ENCODE measurements around the gene IL17REL. TPM values are rescaled to one million over a fixed set of nuclear protein-coding genes. Genes with fewer than 3 reads are reported as not detected.
"Not testable (repeated sequence)": the region's sequence is repeated elsewhere in the genome, so short reads cannot be mapped to it uniquely, and the experiment has no call there.

The IL17REL gene
- total and polyA plus RNA-seq, 2 donors: 0.01 TPM; not detected in 1

- no peak overlapping the region for H3K4me3 ChIP-seq (ENCODE audit: low read depth, low read length)
- 78% methylated on average over 23 of the region's 23 CpGs for WGBS
- no peaks in the 10 kb centered on the region for H3K4me1 ChIP-seq (ENCODE audit: insufficient read depth)
- H3K27ac ChIP-seq (ENCODE audit: low read depth): peak overlapping the region; percentile 91
- DNase-seq (ENCODE audit: extremely low spot score): no peak
- no peaks in the 10 kb centered on the region for H3K36me3 ChIP-seq (ENCODE audit: insufficient read depth)
These were observed 64.2 kb downstream of the IL17REL start for GRCh38 chr22:49948116-49948957.

DNA sequence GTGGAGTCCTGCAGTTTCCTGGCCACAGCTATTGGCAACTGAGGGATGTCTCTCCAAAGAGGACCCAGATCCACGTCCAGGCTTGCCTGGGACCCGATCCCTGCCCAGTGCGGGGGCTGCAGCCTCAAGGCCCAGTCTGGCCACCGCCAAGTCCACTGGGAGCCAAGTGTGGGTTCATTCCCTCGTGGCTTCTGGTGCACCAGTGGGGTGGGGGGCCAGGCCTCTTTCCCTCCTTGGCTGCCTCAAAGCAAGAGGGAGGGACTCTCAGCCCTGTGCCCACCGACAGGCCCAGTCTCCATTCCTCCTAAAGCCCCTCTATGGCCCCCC is 65.3 kb downstream of the IL17REL start:
- WGBS: 76% methylated on average over 6 of the region's 6 CpGs
- no peaks in the 10 kb centered on the region for H3K4me1 ChIP-seq (ENCODE audit: insufficient read depth)
- DNase-seq (ENCODE audit: extremely low spot score): no peak
- no peak overlapping the region for H3K4me3 ChIP-seq (ENCODE audit: low read depth, low read length)
- H3K27ac ChIP-seq (ENCODE audit: low read depth): no peak overlapping the region
- H3K36me3 ChIP-seq (ENCODE audit: insufficient read depth): no peaks in the 10 kb centered on the region

DNA sequence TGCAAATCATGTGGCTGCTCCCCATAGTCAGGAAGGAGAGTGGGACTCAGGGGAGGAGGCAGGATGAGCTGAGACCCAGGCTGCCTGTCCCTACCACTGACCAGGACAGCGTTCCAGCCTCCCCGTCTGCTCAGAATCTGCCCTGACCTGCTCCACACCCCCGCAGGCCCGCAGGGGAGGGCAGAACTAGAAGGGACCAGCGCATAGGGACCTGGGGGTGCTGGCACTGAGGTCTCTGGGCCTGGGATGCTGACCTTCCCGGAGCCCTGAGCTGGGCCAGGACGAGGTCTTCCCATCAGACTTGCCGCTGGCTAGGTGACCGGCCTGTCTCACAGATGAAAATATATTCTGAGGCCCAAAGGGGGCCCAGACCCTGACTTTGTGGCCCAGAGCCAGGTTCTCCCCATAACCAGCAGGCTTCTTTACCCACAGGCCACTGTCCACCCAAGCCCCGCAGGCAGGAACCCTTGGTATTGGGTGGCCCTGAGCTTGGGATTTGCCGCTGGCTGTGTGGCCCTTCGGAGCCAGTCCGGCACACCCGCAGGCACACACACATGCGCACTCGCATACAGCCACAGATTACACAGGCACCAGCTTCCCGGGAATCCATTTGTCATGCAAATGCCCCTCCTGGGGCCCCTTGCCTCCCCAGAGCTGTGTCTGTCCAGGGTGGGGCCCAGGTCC is 65.8 kb downstream of the IL17REL start:
- H3K4me3 ChIP-seq (ENCODE audit: low read depth, low read length): no peak overlapping the region
- H3K36me3 ChIP-seq (ENCODE audit: insufficient read depth): no peaks in the 10 kb centered on the region
- no peaks in the 10 kb centered on the region for H3K4me1 ChIP-seq (ENCODE audit: insufficient read depth)
- no peak overlapping the region for H3K27ac ChIP-seq (ENCODE audit: low read depth)
- 82% methylated on average over 17 of the region's 17 CpGs for WGBS
- DNase-seq (ENCODE audit: extremely low spot score): no peak

- H3K27ac ChIP-seq (ENCODE audit: low read depth); H3K4me3 ChIP-seq (ENCODE audit: low read depth, low read length); DNase-seq (ENCODE audit: extremely low spot score); H3K36me3 ChIP-seq (ENCODE audit: insufficient read depth); H3K4me1 ChIP-seq (ENCODE audit: insufficient read depth): not testable (repeated sequence)
- 84% methylated on average over 17 of the region's 17 CpGs for WGBS
These were observed 67.3 kb downstream of the IL17REL start for GRCh38 chr22:49945042-49945794.

Small RNAs within 50 kb of the gene (small RNA-seq; reads per million reads assigned to genes)
- not detected for gene MIR6821

Other genes starting within 250 kb of the IL17REL start
- 29.4 TPM for gene BRD1, start 184.9 kb downstream of the IL17REL start, total RNA-seq
- 26.3 TPM for gene BRD1, start 184.9 kb downstream of the IL17REL start, polyA plus RNA-seq
- gene ZBED4, start 158.9 kb downstream of the IL17REL start, total RNA-seq: 7.8 TPM
- gene ZBED4, start 158.9 kb downstream of the IL17REL start, polyA plus RNA-seq: 4.6 TPM
- 20.4 TPM for gene ALG12, start 94.3 kb downstream of the IL17REL start, total RNA-seq
- 18.5 TPM for gene ALG12, start 94.3 kb downstream of the IL17REL start, polyA plus RNA-seq
- gene CRELD2, start 94.1 kb downstream of the IL17REL start, total RNA-seq: 19.3 TPM
- 37.3 TPM for gene CRELD2, start 94.1 kb downstream of the IL17REL start, polyA plus RNA-seq
- gene PIM3, start 52.0 kb downstream of the IL17REL start, total RNA-seq: 17.1 TPM
- gene PIM3, start 52.0 kb downstream of the IL17REL start, polyA plus RNA-seq: 74.5 TPM
- gene TTLL8, start 45.5 kb upstream of the IL17REL start, total RNA-seq: not detected
- gene TTLL8, start 45.5 kb upstream of the IL17REL start, polyA plus RNA-seq: not detected
- 2.4 TPM for gene MLC1, start 72.7 kb upstream of the IL17REL start, total RNA-seq
- gene MLC1, start 72.7 kb upstream of the IL17REL start, polyA plus RNA-seq: 0.09 TPM
- gene MOV10L1, start 77.2 kb upstream of the IL17REL start, total RNA-seq: 9.7 TPM
- gene MOV10L1, start 77.2 kb upstream of the IL17REL start, polyA plus RNA-seq: 0.33 TPM
- gene PANX2, start 158.0 kb upstream of the IL17REL start, total RNA-seq: 0.63 TPM
- 2.3 TPM for gene PANX2, start 158.0 kb upstream of the IL17REL start, polyA plus RNA-seq
- gene TRABD, start 173.1 kb upstream of the IL17REL start, total RNA-seq: 7.7 TPM
- 36.4 TPM for gene TRABD, start 173.1 kb upstream of the IL17REL start, polyA plus RNA-seq
- 9.5 TPM for gene SELENOO, start 188.2 kb upstream of the IL17REL start, total RNA-seq
- 23.0 TPM for gene SELENOO, start 188.2 kb upstream of the IL17REL start, polyA plus RNA-seq
- gene TUBGCP6, start 232.3 kb upstream of the IL17REL start, total RNA-seq: 23.1 TPM
- gene TUBGCP6, start 232.3 kb upstream of the IL17REL start, polyA plus RNA-seq: 31.5 TPM
- 20.0 TPM for gene HDAC10, start 238.5 kb upstream of the IL17REL start, total RNA-seq
- gene HDAC10, start 238.5 kb upstream of the IL17REL start, polyA plus RNA-seq: 32.4 TPM
- 9.3 TPM for gene MAPK12, start 248.9 kb upstream of the IL17REL start, total RNA-seq
- 21.3 TPM for gene MAPK12, start 248.9 kb upstream of the IL17REL start, polyA plus RNA-seq